ENCODE data around the gene USP36.

USP36 gene

GRCh38 chr17:78838574-78839005 is 2.0 kb downstream of the USP36 start:
- no peak for DNase-seq (ENCODE audit: low spot score)

- DNase-seq (ENCODE audit: low spot score), result no peak
These were observed 4.1 kb downstream of the USP36 start for GRCh38 chr17:78836420-78837021.

GRCh38 chr17:78834571-78834970 is 6.0 kb downstream of the USP36 start:
- DNase-seq (ENCODE audit: low spot score), result no peak

GRCh38 chr17:78832541-78832810 is 8.1 kb downstream of the USP36 start:
- no peak for DNase-seq (ENCODE audit: low spot score)

GRCh38 chr17:78831688-78832540 is 8.7 kb downstream of the USP36 start:
- no peak for DNase-seq (ENCODE audit: low spot score)

GRCh38 chr17:78829477-78829876 is 11.1 kb downstream of the USP36 start:
- no peak for DNase-seq (ENCODE audit: low spot score)

- DNase-seq (ENCODE audit: low spot score), result no peak
These were observed 12.0 kb downstream of the USP36 start for GRCh38 chr17:78828470-78829185.

- no peak for DNase-seq (ENCODE audit: low spot score)
These were observed 13.6 kb downstream of the USP36 start for GRCh38 chr17:78826836-78827509.

GRCh38 chr17:78826421-78826820 is 14.2 kb downstream of the USP36 start:
- DNase-seq (ENCODE audit: low spot score), result no peak

GRCh38 chr17:78825696-78826095 is 14.9 kb downstream of the USP36 start:
- DNase-seq (ENCODE audit: low spot score), result no peak

GRCh38 chr17:78824240-78824639 is 16.4 kb downstream of the USP36 start:
- no peak for DNase-seq (ENCODE audit: low spot score)

- no peak for DNase-seq (ENCODE audit: low spot score)
These were observed 17.1 kb downstream of the USP36 start for GRCh38 chr17:78823282-78824046.

- no peak for DNase-seq (ENCODE audit: low spot score)
These were observed 18.1 kb downstream of the USP36 start for GRCh38 chr17:78822552-78822951.

GRCh38 chr17:78821961-78822360 is 18.7 kb downstream of the USP36 start:
- no peak for DNase-seq (ENCODE audit: low spot score)

GRCh38 chr17:78820841-78821240 is 19.8 kb downstream of the USP36 start:
- no peak for DNase-seq (ENCODE audit: low spot score)

GRCh38 chr17:78819806-78820792 is 20.5 kb downstream of the USP36 start:
- no peak for DNase-seq (ENCODE audit: low spot score)

GRCh38 chr17:78819402-78819801 is 21.2 kb downstream of the USP36 start:
- DNase-seq (ENCODE audit: low spot score), result no peak

- DNase-seq (ENCODE audit: low spot score), result no peak
These were observed 21.7 kb downstream of the USP36 start for GRCh38 chr17:78818932-78819331.

- DNase-seq (ENCODE audit: low spot score), result no peak
These were observed 22.3 kb downstream of the USP36 start for GRCh38 chr17:78818152-78818846.

- DNase-seq (ENCODE audit: low spot score), result no peak
These were observed 23.5 kb downstream of the USP36 start for GRCh38 chr17:78817123-78817522.
